H9 (cell line): ENCODE measurements around the gene DOCK9. TPM values are rescaled to one million over a fixed set of nuclear protein-coding genes. Genes with fewer than 3 reads are reported as not detected.

Source experiments
- DNase-seq: peaks from one replicate; pipeline ENCODE4 v3.0.0-alpha.2; 2017
- H2AFZ ChIP-seq: one replicate; pipeline ENCODE4 v1.6.1; 2013; ENCODE audit warnings: mild to moderate bottlenecking, low read length, control low read depth, moderate library complexity
- H2AK5ac ChIP-seq: 2 replicates; pipeline ENCODE4 v1.6.1; 2013; ENCODE audit warnings: low read length, control low read depth, mixed read lengths; ENCODE audit not compliant: insufficient read length
- H2BK120ac ChIP-seq: one replicate; pipeline ENCODE4 v1.6.1; 2013; ENCODE audit warnings: low read depth, mild to moderate bottlenecking, low read length, control low read depth, inconsistent platforms; ENCODE audit not compliant: poor library complexity, severe bottlenecking
- H2BK12ac ChIP-seq: 2 replicates; pipeline ENCODE4 v1.6.1; 2013; ENCODE audit warnings: low read length, control low read depth, mixed read lengths, low read depth; ENCODE audit not compliant: insufficient read length
- H2BK15ac ChIP-seq: 2 replicates; pipeline ENCODE4 v1.6.1; 2013; ENCODE audit warnings: low read depth, low read length, control low read depth
- H2BK20ac ChIP-seq: one replicate; pipeline ENCODE4 v1.6.1; 2013; ENCODE audit warnings: low read depth, mild to moderate bottlenecking, low read length, control low read depth, inconsistent platforms; ENCODE audit not compliant: poor library complexity, severe bottlenecking
- H2BK5ac ChIP-seq: 2 replicates; pipeline ENCODE4 v1.6.1; 2013; ENCODE audit warnings: low read length, control low read depth, mixed read lengths; ENCODE audit not compliant: insufficient read length
- H3K14ac ChIP-seq: 2 replicates; pipeline ENCODE4 v1.6.1; 2013; ENCODE audit warnings: low read length, control low read depth; ENCODE audit not compliant: insufficient read depth
- H3K18ac ChIP-seq: 2 replicates; pipeline ENCODE4 v1.6.1; 2013; ENCODE audit warnings: low read depth, mild to moderate bottlenecking, mixed read lengths, low read length, control low read depth; ENCODE audit not compliant: insufficient read length
- H3K23ac ChIP-seq: 2 replicates; pipeline ENCODE4 v1.6.1; 2013; ENCODE audit warnings: low read length, control low read depth, mixed read lengths, low read depth; ENCODE audit not compliant: insufficient read length
- H3K23me2 ChIP-seq: 2 replicates; pipeline ENCODE4 v1.6.1; 2013; ENCODE audit warnings: low read depth, mild to moderate bottlenecking, mixed read lengths, low read length, control low read depth; ENCODE audit not compliant: insufficient read length, poor library complexity, severe bottlenecking
- H3K27ac ChIP-seq: 2 replicates; pipeline ENCODE4 v1.5.1; 2013; ENCODE audit warnings: low read length, control low read depth, mixed read lengths, low read depth; ENCODE audit not compliant: insufficient read length
- H3K27me3 ChIP-seq: 2 replicates; pipeline ENCODE4 v1.6.1; 2013; ENCODE audit warnings: low read length, control low read depth, inconsistent platforms; ENCODE audit not compliant: insufficient read depth
- H3K4ac ChIP-seq: 2 replicates; pipeline ENCODE4 v1.6.1; 2013; ENCODE audit warnings: low read depth, mild to moderate bottlenecking, control low read depth, inconsistent platforms, low read length, moderate library complexity
- H3K4me1 ChIP-seq: 2 replicates; pipeline ENCODE4 v1.6.1; 2013; ENCODE audit warnings: low read length, control low read depth, inconsistent platforms; ENCODE audit not compliant: insufficient read depth
- H3K4me2 ChIP-seq: 2 replicates; pipeline ENCODE4 v1.6.1; 2013; ENCODE audit warnings: low read length, control low read depth, mixed read lengths; ENCODE audit not compliant: insufficient read length, insufficient read depth
- H3K56ac ChIP-seq: 2 replicates; pipeline ENCODE4 v1.6.1; 2013; ENCODE audit warnings: low read depth, mild to moderate bottlenecking, mixed read lengths, low read length, control low read depth; ENCODE audit not compliant: insufficient read length
- H3K79me1 ChIP-seq: 2 replicates; pipeline ENCODE4 v1.6.1; 2013; ENCODE audit warnings: low read depth, mild to moderate bottlenecking, moderate library complexity, low read length, control low read depth, inconsistent platforms; ENCODE audit not compliant: insufficient read depth, poor library complexity, severe bottlenecking
- H3K79me2 ChIP-seq: 2 replicates; pipeline ENCODE4 v1.6.1; 2013; ENCODE audit warnings: low read length, control low read depth, inconsistent platforms; ENCODE audit not compliant: insufficient read depth
- H3K9ac ChIP-seq: 2 replicates; pipeline ENCODE4 v1.6.1; 2013; ENCODE audit warnings: low read length, control low read depth, mixed read lengths; ENCODE audit not compliant: insufficient read length; ENCODE audit errors: extremely low read depth
- H3K9me3 ChIP-seq: one replicate; pipeline ENCODE4 v1.6.1; 2013; ENCODE audit warnings: low read depth, low read length, inconsistent platforms; ENCODE audit not compliant: control insufficient read depth
- H3T11ph ChIP-seq: one replicate; pipeline ENCODE4 v1.6.1; 2013; ENCODE audit warnings: mild to moderate bottlenecking, low read length, control low read depth, inconsistent platforms
- H4K20me1 ChIP-seq: one replicate; pipeline ENCODE4 v1.6.1; 2013; ENCODE audit not compliant: control insufficient read depth, insufficient read length, insufficient read depth
- H4K5ac ChIP-seq: 2 replicates; pipeline ENCODE4 v1.6.1; 2013; ENCODE audit warnings: low read depth, mild to moderate bottlenecking, mixed read lengths, low read length, control low read depth; ENCODE audit not compliant: insufficient read length
- H4K8ac ChIP-seq: replicated peaks from 2 replicates; pipeline ENCODE4 v1.6.1; 2013; ENCODE audit warnings: low read length, control low read depth, mixed read lengths, low read depth; ENCODE audit not compliant: insufficient read length
- H4K91ac ChIP-seq: 2 replicates; pipeline ENCODE4 v1.6.1; 2013; ENCODE audit warnings: low read depth, mild to moderate bottlenecking, moderate library complexity, mixed read lengths, low read length, control low read depth; ENCODE audit not compliant: insufficient read length
- H3K27ac Mint-ChIP-seq, 3 experiments: 2 replicates in 2 of 3; 3 replicates in 1 of 3; pipeline ENCODE4 v1.8.0; 2020 to 2021; ENCODE audit warnings: mixed read lengths in 3 of 3, mild to moderate bottlenecking in 1 of 3, moderate library complexity in 1 of 3
- H3K27me3 Mint-ChIP-seq: 2 replicates; pipeline ENCODE4 v1.8.0; 2021; ENCODE audit warnings: low read depth, mild to moderate bottlenecking, moderate library complexity, mixed read lengths
- H3K36me3 Mint-ChIP-seq, 3 experiments: 2 replicates in 2 of 3; 3 replicates in 1 of 3; pipeline ENCODE4 v1.8.0; 2020 to 2021; ENCODE audit warnings: low read depth in 3 of 3, mixed read lengths in 3 of 3; ENCODE audit not compliant: insufficient read depth in 1 of 3
- H3K4me1 Mint-ChIP-seq, 2 experiments: 2 replicates each; pipeline ENCODE4 v1.8.0; 2020; ENCODE audit warnings: mixed read lengths in 2 of 2
- H3K4me3 Mint-ChIP-seq, 2 experiments: 2 replicates in 1 of 2; 3 replicates in 1 of 2; pipeline ENCODE4 v1.8.0; 2020 to 2021; ENCODE audit warnings: mild to moderate bottlenecking in 2 of 2, mixed read lengths in 2 of 2, moderate library complexity in 1 of 2
- H3K9me3 Mint-ChIP-seq, 2 experiments: 2 replicates in 1 of 2; 3 replicates in 1 of 2; pipeline ENCODE4 v1.8.0; 2020; ENCODE audit warnings: mild to moderate bottlenecking in 2 of 2, mixed read lengths in 2 of 2, moderate library complexity in 1 of 2
- WGBS: extraction: QIAGEN DNeasy Blood & Tissue Kit; methylation state at CpG from one replicate; pipeline ENCODE4 v1.1.7; 2013; ENCODE audit warnings: missing lambda C conversion rate, low lambda C conversion rate, mixed read lengths; ENCODE audit not compliant: insufficient read length; ENCODE audit errors: extremely low coverage; 5-methylcytosine and 5-hydroxymethylcytosine counted together
- total RNA-seq: library from RNA; stranded (reverse); gene quantifications from 2 replicates; pipeline ENCODE4 v1.2.1, GENCODE V29; 2021
- TF ChIP-seq, protein P1 (sequence below): fragments of 200-600 bp; sonication (generic); conservative IDR thresholded peaks from 3 replicates; pipeline ENCODE4 v1.8.0; 2021; ENCODE audit warnings: antibody characterized with exemption, mild to moderate bottlenecking

DOCK9 gene
- total RNA-seq, 1 experiment from 2014 or later: 23.0 TPM

GRCh38 chr13:98797456-98797855, 180.4 kb downstream of the DOCK9 start:
- Histone ChIP-seq H4K20me1 (peaks cover 3% of the 10 kb centered on the region), H3K18ac (no peak overlapping the region), H3K4ac (no peak overlapping the region), H3K23me2 (no peaks in the 10 kb centered on the region), H3K23ac (no peak overlapping the region), H4K91ac (no peak overlapping the region), H4K8ac (no peak overlapping the region), H3K4me2 (no peak overlapping the region), H3K79me1 (no peaks in the 10 kb centered on the region), H2BK5ac (no peak overlapping the region), H4K5ac (no peak overlapping the region), H3K79me2 (no peaks in the 10 kb centered on the region), H3K27me3 (no peaks in the 10 kb centered on the region), H3K9me3 (no peaks in the 10 kb centered on the region), H2BK120ac (no peak overlapping the region), H3T11ph (no peak overlapping the region), H3K56ac (no peak overlapping the region), H2AK5ac (no peak overlapping the region), H2AFZ (no peak overlapping the region), H3K9ac (no peak overlapping the region), H2BK15ac (no peak overlapping the region), H3K27ac (no peak overlapping the region), H3K14ac (no peak overlapping the region), H2BK20ac (no peak overlapping the region), H3K4me1 (no peaks in the 10 kb centered on the region), H2BK12ac (no peak overlapping the region)
- H3K4me1 Mint-ChIP-seq: no peaks in the 10 kb centered on the region
- no CpG with 5 or more reads among the region's 6 CpGs for WGBS
- H3K27me3 Mint-ChIP-seq: no peaks in the 10 kb centered on the region
- H3K27ac Mint-ChIP-seq: no peak overlapping the region
- DNase-seq: no peak
- no peak overlapping the region for H3K4me3 Mint-ChIP-seq
- TF ChIP-seq, protein P1, sequence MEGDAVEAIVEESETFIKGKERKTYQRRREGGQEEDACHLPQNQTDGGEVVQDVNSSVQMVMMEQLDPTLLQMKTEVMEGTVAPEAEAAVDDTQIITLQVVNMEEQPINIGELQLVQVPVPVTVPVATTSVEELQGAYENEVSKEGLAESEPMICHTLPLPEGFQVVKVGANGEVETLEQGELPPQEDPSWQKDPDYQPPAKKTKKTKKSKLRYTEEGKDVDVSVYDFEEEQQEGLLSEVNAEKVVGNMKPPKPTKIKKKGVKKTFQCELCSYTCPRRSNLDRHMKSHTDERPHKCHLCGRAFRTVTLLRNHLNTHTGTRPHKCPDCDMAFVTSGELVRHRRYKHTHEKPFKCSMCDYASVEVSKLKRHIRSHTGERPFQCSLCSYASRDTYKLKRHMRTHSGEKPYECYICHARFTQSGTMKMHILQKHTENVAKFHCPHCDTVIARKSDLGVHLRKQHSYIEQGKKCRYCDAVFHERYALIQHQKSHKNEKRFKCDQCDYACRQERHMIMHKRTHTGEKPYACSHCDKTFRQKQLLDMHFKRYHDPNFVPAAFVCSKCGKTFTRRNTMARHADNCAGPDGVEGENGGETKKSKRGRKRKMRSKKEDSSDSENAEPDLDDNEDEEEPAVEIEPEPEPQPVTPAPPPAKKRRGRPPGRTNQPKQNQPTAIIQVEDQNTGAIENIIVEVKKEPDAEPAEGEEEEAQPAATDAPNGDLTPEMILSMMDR: no peak
- no peaks in the 10 kb centered on the region for H3K9me3 Mint-ChIP-seq
- H3K36me3 Mint-ChIP-seq: peaks cover 0 to 5% (median 5%) of the 10 kb centered on the region in 3 experiments; a peak in 4 of 7 replicates
